GM20431 (cell line): Measurements from ENCODE around the gene MALT1.
"Not testable (repeated sequence)": the region's sequence is repeated elsewhere in the genome, so short reads cannot be mapped to it uniquely, and the experiment has no call there.

Experiments
- in situ Hi-C: fragments of 300-500 bp; cut with MseI, MboI; formaldehyde crosslinking; loops from one replicate; pipeline ENCODE4 v1.15.0; 2020; ENCODE audit warnings: low sequenced_read_pairs; ENCODE audit not compliant: unreplicated experiment

MALT1 gene

DNA sequence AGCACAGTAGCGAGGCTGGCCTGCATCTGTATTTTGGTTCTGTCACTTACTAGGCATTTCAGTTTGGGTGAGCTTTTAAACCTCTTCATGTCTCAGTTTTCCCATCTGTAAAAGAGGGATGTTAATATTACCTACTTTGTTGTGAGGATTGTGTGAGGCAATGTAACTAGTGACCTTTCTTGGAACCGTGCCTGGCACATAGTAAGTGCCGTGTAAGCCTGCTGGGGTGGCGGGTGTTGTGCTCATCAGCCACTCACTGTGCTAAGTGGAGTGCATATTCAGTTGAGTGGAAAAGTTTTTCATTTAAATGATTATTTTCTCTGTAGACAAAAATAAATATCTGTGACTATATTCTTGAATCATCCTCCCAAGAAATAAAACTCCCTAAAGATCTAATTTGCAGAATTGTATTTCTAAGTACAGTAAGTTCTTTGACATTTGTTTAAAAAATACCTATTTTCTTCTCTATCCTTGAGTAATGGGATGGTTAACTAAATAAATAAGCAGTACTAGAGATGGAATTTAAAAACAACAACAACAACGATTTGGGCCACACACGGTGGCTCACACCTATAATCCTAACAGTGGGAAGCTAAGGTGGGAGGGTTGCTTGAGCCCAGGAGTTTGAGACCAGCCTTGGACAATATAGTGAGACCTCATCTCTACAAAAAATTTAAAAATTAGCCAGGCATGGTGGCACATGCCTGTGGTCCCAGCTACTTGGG, 56.7 kb downstream of the MALT1 start:
- in situ Hi-C loops = no loop called here

DNA sequence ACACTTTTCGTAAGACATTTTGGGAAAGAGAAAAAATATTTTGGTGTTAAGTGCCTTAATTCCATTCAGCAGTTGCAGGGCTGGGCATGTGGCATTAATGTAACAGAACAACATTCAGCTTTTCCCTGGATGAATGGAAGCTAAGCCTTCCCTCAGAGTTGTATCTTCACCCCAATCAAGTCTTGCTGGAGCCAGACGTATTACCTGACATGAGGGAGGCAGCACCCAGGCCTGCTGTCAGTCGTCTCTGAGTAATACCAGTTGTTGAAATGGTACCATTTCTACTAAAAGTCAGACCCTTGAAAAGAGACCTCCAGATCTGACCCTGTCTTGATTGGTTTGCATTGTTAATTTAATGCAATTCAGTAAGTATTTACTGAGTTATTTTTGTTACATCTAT, 57.5 kb downstream of the MALT1 start:
- in situ Hi-C loops = no loop called here

DNA sequence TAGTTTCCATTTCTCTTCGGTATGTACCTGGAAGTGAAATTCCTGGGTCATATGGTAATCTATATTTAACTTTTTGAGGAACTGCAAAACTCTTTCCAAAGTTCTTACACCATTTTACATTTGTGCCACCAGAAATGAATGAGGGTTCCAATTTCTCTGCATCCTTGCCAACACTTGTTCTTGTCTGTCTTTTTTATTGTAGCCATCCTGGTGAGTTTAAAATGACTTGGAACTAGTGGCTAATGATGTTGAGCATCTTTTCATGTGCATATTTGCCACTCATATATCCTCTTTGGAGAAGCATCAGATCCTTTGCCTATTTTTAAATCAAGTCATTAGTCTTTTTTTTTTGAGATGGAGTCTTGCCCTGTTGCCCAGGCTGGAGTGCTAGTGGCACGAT, 59.4 kb downstream of the MALT1 start:
- in situ Hi-C loops = no loop called here

DNA sequence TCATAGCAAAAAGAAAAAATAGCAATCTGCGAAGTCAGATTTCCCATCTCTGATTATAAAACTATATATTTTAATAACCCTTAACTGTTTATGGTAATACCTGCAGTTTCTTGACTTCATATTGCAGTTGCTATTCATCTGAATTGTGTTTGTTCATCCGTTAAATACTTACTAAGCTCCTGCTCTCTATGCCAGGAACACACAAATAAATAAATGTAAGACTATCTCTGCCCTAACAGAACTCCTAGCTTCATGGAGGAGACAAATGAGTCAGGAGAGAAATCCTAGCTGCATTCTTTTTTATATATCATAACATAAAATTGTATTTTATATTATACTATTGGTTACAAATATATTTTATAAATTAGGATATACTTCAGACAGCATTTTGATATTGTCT, 61.2 kb downstream of the MALT1 start:
- in situ Hi-C loops = no loop called here

DNA sequence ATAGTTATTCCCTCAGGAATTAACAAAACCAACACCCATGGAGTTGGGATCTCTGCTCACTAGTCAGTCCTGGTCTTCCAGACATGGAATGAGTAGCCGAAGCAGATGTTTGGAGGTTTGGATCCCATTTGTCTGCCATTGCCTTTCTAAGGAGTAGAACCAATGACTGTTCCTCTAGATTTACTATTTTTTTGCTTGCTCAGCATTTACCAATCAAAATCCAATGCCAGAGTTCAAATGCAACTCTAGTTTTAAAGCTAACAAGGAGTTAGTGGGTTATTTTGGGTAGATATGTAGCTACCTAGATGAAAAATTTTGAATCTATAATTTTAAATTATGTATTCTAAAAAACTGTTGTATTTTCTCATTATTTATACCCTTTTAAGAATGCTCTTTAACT, 62.6 kb downstream of the MALT1 start:
- in situ Hi-C loops = no loop called here

DNA sequence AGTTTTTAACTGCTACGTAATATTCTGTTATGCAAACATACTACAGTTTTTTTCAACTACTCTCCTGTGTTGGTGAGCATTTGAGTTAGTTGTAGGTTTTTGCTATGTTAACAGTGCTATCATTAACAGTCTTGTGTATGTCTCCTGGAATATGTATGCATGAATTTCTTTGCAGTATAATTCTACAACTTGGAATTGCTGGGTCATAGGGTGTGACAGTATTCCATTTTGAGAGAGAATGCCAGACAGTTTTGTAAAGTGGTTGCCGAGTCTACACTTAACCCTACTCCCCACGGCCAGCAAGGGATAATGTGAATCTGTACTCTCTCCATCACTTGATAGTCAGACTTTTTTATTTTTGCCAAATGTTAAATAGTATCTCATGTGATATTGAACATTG, 67.1 kb downstream of the MALT1 start:
- in situ Hi-C loops = no loop called here

DNA sequence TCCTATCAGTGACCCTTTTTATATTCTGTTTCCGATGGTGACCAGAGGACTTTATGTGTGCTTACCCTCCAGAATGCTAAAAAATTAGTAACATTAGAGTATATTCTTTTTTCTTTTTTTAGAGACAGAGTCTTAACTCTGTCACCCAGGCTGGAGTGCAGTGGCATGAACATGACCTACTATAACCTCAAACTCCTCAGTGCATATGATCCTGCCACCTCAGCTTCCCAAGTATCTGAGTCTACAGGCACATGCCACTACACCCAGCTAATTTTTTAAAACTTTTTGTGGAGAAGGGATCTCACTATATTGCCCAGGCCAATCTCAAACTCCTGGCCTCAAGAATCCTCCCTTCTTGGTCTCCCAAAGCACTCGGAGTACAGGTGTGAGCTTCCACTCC, 74.6 kb downstream of the MALT1 start:
- in situ Hi-C loops = no loop called here

DNA sequence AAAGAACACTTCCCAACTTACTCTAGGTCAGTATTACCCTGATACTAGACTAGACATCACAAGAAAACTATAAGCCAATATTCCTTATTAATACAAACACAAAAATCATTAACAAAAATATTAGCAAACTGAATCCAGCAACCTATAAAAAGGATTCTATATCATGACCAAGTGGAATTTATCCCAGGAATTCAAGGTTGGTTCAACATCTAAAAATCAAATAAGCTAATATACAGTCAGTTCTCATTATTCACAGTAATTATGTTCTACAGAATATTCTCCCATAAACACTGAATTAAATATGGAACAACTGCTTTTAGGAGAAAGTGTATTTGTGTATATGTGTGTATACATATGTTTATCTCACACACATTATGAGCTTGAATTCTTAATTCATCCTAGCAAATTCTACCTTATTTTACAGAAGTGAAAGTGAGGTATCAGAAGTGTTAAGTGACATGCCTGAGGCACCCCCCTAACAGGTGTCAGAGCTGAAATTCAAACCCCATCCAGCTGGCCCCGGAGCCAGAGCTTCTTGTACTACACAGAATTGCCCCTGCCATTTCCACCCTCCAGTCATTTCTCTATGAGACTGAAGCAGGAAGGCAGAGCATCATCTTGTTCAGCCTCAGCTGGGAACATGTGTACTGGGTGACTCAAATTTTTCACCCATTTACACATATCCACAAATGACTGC, 77.8 kb downstream of the MALT1 start:
- in situ Hi-C loops = no loop called here

DNA sequence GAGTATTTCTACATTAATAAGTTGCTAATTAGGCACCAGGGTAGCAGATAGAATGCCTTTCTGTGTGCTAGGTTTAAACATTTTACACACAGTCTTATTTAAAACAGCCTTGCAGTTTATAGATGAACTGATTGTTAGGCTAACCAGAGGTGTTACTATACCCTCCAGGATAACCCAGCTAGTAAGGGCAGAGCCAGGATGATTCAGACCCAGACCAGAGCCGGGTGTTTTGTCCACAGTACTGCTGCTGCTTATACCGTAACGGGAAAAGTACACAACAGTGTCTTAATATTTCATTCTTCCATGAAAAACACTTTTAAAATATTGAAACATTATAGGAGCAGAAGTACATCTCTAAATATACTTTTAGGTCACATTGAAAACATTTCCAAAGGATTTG, 82.7 kb downstream of the MALT1 start:
- in situ Hi-C loops = no loop called here

DNA sequence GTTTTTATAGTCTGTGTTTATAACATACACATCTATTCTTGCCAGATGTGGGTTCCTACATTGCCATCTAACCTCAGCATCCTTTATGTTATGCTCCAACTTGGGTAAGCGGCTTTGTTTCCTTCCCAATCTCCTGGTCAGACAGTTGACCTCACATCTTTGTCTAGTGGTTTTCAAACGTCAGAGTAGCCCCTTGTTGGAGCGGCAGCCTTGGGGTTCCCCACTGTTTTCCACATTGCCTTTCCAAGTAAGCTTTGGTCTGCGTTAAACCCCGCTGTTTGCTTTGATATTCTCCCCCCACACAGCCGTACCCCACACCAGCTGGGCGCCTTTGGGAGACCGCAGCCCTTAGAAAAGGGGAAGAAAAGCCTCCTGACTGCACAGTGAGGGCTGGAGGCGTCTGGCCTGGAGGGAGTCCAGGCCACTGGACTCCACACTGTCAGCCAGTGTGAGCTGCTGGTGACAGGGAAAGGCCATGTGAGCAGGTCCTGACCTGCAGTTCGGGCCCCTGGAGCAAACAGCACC, 83.3 kb downstream of the MALT1 start:
- in situ Hi-C loops = no loop called here

DNA sequence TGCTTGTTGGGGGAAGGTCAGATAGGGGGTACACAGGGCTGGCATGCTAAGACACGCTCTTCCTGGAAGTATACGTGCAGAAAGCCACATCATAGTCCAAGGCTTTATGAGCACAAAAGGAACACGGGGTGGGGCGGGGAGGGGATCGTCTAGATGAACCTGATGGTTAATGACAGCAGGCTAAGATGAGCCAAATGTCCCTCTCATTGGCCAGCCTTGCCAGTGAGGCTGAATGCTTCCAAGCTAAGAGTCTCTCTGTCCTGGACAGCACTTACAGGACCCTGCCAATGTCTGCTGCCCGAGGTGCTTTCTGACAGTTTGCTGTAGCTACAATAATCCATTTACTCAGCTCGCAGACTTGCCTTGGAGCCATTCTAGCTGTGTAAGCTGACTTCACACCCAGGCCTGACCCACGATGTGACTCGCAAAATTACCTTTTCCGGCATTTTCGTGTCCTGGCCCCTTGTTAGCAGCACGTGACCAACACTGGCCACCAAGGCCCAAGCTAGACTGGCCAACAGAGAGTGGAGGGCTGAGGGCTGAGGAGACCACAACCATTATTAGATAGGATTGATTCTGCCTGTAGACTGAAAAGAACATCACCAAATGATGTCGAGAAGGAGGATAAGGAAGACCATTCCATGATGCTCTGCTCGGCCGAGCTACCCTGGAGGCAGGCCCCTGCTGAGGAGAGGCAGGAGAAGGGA, 84.2 kb downstream of the MALT1 start:
- in situ Hi-C loops = no loop called here

DNA sequence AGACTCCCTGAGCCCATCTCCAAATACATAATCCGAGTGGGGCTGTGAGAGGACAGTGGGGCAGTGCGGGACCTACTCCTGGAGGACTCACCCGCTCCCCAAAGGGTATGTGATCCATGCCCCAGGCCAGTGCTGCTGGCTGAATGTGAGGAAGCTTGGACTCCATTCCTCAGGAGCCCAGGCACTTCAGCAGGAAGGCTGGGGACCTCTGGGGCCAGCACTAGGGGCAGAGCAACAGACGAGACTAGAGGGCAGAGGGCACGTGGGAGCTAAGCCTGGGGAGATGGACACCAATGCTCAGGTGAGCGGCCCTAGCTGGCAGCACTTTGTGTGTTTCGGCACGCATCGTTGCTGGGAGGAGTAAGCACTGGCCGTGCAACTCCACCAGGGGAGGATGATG, 84.9 kb downstream of the MALT1 start:
- in situ Hi-C loops = no loop called here

DNA sequence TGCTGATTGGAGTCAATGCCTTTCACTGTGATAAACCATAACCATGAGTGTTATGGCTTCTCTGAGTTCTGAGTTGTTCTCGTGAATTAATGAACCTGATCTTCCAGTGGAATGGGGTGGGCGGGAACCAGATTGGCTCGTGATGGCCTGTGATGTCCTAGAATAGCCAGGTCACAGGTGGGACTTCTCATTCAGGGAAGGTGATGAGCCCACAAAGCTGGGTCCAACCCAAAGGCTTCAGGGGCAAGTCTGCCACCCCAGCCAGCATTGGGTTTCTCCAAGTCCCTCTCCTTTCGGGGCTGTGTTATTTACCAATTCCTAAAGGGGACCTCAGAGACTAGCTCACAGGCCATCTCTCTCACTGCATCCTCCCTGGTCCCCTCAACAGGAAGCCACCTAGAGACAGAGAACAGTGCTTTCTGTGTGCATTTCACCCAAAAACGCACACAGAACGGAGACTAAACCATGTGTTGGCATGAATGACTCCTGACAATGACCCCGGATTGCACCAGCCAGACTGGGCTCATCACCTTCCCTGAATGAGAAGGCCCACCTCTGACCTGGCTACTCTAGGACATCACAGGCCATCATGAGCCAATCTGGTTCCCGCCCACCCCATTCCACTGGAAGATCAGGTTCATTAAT, 85.5 kb downstream of the MALT1 start:
- in situ Hi-C loops = no loop called here

DNA sequence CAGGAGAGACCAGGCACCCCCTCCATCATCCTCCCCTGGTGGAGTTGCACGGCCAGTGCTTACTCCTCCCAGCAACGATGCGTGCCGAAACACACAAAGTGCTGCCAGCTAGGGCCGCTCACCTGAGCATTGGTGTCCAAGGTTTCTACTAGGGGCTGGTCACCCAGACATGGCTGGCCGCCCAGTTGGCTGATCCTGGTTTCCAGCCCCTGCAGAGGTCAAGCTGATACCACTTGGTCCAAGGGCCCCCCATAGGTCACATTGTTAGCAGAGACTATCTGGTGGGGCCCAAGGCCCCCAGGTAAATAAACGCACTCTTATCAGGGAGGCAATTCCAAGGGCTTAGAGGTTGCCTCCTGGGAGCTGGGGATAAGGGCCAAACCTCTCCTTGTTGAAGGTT, 86.1 kb downstream of the MALT1 start:
- in situ Hi-C loops = not testable (repeated sequence)

DNA sequence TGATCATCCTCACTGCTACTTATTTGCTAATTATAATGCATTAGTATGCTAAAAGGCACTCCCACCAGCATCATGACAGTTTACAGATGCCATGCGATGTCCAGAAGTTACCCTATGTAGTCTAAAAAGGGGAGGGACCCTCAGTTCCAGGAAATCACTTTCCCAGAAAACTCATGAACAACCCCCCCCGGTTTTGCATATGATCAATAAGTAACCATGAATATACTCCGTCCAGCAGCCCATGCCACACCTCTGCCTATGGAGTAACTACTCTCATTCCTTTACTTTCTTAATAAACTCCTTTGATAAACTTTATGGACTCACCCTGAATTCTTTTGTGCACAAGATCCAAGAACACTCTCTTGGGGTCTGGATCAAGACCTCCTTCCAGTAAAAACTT, 86.8 kb downstream of the MALT1 start:
- in situ Hi-C loops = no loop called here

DNA sequence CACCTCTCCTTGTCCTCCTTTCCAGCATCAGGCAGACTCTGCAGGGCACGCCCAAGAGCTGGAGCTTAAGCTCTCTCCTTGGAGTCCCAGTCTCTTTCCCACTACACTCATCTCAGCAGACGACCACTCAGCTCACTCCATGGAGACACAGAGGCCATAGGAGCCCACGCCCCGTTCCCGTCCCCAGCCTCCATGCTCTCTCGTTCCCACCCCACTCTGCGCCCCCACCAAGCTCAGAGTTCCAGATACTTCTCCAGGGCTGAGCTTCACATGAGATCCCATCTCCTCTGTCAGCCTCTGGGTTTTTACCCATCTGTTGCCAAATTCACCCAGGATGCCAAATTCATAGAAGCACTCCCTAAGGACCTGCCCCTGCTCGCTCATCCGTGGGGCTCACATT, 87.3 kb downstream of the MALT1 start:
- in situ Hi-C loops = no loop called here

DNA sequence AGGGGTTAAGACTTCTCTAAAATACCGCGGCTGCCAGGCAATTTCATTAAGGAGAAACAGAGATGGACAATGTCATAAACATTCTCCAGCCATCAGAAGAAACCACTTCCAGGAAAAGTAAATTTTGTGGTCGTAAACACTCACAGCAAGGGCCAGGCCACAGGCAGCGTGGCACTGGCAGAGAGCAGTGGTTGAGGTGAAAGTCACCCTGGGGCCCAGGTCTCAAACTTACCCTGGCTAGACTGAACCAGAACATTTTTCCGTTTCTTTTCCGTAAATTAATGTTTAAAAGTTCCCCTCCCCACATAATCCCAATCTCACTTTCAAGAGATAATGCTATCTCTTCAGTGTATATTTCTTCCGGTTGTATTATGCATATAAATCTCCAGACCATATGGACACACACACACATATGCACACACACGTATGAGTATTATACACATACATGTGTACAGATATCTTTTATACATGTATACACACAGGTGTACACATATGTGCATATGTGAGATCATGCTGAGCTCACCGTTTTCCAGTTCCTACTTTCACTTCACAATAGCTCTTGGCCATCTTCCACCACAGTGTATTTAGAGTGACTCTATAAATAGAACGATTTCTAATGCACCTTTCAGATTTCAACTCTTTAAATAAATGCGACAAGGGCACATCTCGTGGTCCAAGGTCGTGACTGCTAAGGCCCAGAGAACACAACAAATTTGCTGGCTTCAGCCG, 90.1 kb downstream of the MALT1 start:
- in situ Hi-C loops = loop anchor here (10.0 kb wide), 1 partner anchor 237 kb away; no protein-coding TSS in a partner anchor

DNA sequence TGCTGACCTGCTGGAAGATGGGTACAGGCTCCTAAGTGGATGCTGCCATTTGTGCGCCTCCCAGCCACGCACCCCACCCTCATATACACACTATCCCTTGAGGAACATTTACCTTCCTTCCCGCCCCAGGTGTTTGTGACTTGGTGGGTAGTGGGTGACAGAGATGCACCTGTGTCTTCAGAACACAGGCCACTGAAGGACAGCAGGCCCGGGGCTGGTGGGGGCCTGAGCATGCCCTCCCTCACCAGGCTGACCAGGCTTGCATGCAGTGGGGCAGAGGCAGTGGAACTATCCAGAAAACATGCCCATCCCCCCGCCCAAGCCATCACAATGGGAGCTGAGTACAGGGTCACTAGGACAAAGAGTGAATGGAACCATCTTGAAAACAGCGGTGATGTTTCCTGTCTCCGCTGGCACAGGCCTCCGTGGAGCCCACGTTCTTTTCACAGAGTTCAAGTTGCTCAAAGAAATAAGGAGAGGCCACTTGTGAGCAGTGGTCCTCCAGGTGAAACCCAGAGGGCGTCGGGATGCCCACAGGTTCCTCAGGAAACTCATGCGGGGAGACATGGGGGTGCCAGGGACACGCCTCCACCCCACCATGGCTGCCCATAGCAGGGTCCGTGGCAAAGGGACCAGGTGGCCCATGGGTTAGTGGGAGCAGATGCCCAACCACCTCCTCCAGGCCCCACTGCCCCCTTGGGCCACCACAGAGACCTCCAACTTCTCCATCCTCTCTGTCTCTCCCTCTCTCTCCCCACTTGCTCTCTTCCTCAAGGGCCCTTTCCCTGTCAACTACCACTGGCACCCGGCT, 90.9 kb downstream of the MALT1 start:
- in situ Hi-C loops = loop anchor here (10.0 kb wide), 1 partner anchor 237 kb away; no protein-coding TSS in a partner anchor

DNA sequence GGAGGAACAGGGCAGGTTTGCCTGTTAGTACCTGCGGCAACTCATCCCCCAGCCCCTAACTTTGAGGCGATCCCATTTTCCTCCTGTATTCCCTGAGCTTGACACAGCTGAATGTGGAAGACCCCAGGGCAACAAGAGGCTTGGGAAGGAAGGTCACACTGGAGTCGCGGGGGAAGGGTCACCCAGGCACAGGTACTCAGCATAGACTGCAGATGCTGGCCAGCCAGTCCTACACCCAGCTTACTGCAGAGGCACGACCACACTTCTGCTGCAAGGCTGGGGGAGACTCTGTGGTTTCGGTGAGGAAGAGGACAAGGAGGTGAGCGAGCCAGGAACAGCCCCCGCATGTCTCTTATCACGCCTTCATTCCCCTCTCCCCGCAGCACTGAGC, 91.5 kb downstream of the MALT1 start:
- in situ Hi-C loops = loop anchor here (10.0 kb wide), 1 partner anchor 238 kb away; no protein-coding TSS in a partner anchor
